Measurements from ENCODE around the gene TMA7B.

TMA7B gene

DNA sequence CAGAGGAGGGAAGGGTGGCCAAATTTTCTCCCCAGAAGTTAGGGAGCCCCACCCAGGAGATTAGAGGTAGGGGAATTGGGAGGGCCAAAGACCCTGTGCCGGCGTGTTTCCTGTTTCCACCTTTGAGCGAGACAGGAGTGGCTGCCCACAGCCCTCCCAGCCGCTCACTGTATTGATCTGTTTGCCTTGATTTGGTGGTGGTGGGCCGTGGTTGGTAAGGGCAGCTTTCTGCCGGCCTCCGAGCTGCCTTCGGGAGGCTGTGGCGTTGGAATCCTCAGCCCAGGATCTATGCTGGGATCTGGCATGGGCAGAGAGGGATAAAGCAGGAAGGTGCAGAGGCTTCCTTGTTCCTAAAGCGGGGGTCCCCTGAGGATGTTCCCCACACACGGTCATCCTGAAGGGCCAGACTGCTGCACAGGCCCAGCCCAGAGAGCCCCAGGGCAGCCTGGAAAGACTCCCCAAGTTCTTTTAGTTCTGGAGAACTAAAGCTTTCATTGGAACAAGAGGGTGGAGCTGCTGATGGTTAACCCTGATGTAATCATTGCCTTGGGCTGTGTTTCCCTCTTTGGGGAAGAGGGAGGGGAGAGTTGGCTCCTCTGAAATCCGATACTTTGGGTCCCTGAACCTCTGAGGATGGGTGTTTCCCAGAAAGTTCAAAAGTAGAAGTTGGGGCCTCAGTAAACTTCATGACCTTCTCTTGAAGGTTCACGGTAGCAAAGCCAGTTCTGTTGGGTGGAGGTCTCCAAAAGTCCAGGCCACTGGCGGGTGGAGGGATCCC, 41.8 kb downstream of the TMA7B start:
- no peak for DNase-seq (ENCODE audit: low read depth, low spot score)

DNA sequence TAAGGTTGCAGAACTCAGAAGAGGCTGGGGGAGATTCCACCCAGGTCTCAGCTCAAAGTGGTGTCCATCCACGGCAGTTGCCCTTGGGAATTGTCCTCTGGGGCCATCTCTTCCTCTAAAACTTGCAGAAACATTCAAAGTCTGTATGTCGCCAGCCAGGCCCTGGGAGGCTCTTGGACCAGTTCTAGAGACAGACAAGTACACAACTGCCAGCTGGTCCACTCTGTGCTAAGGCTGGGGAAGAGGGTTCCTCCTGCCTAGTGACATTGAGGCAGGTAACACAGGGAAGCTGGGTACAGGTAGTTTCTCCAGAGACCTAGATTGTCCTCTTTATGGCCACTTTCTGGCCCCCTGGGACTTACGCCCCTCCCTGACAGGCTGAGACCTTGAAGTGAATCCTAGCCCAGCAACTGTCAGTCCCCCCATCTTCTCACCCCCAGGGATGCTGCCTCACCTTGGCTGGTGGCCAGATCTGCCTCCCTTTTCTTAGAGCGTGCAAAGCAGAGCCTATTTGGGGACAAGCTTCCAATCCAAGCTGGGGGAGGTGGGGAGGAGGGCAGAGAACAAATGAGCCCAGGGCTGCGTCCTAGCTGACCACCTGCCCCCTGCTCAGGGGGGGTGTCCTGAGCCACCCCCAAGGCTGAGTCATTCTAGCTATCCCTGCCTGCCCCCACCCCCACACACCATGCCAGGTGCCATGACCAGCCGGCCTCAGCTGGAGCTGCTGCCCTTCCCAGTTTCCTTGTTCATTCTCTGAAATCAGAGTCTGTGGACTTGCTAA, 42.9 kb downstream of the TMA7B start:
- DNase-seq (ENCODE audit: low read depth, low spot score) = no peak

DNA sequence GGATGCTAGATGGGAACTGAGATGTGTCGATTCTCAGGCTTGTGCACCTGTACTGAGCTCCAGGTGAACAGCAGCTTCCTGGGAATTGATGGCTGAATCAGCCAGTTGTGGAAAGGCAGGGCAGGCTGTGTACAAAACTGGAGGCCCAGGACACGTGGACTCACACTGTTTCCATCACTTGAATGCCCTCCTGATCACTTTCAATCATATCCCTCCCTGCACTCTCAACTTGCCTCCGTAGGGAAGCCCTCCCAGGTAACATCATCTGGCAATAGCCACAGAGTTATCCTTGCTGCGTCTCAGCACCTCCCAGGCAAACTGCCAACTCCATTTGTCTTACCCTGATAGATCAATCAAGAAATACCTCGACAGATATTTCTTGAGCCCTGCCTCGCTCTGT, 44.6 kb downstream of the TMA7B start:
- DNase-seq (ENCODE audit: low read depth, low spot score) = no peak

DNA sequence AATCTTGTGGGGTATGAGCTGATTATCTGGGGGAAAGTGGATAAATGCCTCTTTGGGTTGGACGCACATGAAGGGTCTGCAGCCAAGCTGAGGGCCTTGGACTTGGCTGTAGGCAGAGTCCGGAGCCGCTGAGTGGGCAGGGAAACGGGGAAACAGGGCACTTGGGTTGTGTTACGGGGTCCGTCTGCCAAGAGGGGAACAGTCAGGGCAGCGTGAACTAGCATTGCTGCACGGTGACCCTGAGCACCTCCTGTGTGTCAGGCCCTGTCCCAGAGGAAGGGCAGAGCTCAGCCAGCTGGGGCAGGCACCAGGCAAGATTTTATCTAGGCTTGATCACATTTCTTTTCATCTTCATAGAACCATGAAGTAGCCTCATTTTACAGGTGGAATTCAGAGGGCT, 46.4 kb downstream of the TMA7B start:
- DNase-seq (ENCODE audit: low read depth, low spot score) = no peak

DNA sequence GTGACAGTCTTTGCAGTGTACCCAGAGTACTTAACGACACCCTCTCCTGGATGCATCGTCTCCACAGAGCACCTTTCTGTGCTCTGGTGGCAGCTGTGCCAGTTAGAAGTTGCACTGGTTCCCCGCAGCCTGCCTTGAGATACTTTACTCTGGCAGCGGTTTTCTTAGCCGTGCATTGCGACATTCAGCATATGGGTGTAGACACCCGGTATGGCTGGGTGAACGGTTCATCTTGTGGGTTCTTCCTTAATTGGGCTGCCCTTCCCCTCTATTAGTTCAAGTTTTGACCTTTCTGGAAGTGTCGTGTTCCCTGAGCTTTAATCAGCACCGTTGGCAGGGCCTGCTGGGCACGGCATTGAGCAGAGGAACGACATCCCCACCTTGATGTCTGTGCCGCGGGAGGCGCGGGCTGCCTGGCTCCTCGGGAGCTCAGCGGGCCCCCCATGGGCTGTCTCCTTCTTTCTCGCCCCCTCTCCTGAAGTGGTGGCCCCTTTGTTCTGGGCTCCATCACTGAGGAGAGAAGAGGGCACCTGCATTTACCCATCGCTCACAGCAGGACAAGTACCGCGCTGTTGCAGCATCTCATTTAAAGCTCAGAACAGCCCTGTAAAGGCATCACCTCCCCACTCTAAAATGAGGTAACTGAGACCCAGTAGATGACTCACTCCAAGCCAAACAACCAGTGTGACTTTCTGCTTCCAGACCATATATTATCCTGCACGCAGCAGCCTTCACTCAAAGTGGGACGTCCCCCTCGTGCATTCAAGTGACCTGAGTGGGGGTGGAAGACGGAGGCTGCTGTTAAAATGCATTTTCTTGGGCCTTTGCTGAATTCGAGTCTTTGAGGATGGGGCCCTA, 47.9 kb downstream of the TMA7B start:
- DNase-seq (ENCODE audit: low read depth, low spot score) = no peak

DNA sequence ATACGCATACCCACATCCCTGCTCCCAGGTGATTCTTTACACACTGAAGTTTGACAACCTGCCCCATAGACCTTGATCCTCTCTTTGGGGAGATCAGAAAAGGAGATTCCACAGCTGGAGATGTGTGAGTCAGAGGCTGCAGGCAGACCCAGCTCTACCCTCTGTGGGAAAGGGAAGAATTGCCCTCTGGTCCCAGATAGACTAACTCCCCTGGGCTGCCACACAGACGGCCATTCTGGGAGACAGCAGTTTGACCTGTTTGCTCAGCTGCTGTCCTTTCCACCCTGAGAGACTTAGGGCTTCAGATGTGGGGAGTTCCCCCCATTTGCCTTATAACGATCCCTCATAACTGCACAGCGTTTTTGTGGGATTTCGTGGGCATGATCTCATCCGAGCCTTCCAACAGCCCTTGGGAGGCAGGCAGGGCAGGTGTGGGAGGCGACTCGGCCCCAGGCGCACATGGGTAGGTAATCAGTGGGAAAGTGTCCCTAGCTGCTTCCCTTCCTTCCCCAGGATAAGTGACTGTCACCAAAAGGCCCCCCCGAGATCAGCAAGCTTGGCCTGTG, 48.6 kb downstream of the TMA7B start:
- DNase-seq (ENCODE audit: low read depth, low spot score) = no peak

DNA sequence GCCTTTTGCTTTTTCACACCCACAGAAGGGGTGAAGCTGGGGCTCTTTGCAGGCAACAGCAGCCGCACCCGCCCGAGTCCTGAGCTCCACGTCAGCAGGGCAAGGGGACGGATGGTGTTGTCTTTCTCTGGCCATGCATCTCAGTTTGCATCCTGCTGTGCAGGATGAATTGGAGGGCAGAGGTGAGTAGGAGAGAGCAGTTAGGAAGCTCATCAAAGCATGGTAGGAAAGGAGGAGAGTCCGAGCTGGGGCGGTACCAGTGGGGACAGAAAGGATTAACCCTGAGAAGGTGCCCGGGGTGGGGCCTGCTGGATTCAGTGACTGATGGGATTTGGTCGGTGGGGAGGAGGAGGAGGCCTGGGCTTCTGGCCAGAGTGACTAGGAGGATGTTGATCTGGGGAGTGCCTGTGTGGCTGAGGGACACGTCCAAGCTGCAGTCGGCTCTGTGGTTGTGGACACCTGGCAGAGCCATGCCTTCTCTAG, 49.1 kb downstream of the TMA7B start:
- DNase-seq (ENCODE audit: low read depth, low spot score) = no peak

DNA sequence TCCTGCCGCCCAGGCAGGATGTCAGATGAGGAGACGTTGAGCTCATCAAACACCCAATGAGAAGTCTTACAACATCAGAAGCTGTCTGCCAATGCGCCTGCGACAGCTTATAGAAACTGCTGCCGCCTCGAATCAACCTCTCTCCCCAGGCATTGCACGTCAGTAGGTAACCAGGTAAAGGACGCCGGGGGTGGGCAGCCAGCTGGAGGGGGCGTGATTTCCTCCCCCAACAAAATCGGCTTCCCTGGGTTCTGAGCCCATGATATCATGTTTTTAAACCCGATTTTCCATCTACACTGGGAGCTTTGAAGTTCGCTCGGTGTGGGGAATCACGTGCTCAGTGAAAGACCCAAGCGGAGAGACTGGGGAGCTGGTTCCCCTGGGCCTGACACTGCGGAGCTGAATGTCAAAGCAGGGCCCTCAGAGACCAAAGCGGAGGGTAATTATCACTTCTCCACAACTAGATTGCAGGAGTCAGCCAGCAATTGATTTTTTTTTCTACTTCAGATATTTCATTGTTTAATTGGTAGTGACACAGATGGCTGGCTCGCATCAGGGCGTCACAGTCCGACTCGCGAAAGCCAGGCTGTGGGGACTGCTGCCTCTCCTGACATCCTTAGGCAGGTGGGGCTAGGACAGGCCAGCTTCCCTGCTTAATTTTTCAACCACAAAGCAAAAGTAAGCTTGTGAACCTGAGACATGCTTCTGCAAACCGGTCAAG, 49.9 kb downstream of the TMA7B start:
- DNase-seq (ENCODE audit: low read depth, low spot score) = no peak

DNA sequence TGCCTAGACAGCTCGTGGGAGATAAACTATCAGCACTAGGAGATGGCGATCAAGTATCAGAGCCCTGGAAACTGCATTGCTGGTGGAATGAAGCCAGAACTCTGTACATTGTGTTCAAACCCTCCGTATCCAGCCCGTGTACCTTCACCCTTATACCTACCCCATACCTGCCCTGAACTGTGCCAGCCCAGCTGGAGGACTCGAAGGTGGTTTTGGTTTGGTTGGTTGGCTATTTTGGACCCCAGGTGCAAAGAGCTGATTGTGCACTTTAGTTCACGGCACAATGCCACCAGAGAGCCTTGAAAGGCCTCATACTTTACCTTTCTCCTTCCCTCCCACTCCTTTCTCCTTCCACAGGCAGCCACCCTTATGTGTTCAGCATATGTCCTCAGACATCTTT, 50.5 kb downstream of the TMA7B start:
- DNase-seq (ENCODE audit: low read depth, low spot score) = no peak

All from smooth muscle cell of the brain vasculature (primary cell).